Dedifferentiated amniotic fluid mesenchymal stem cell (primary cell): Measurements from ENCODE around the gene RDH13.
"Not testable (repeated sequence)": the region's sequence is repeated elsewhere in the genome, so short reads cannot be mapped to it uniquely, and the experiment has no call there.

Source experiments
- DNase-seq: peaks from one replicate; pipeline ENCODE4 v3.0.0-alpha.2; 2016; ENCODE audit errors: extremely low spot score

The RDH13 gene

GRCh38 chr19:55015126-55015525 is 47.8 kb downstream of the RDH13 start:
- no peak for DNase-seq

- DNase-seq, result no peak
Measured at GRCh38 chr19:55014714-55015113, 48.2 kb downstream of the RDH13 start.

GRCh38 chr19:55013596-55013995 is 49.4 kb downstream of the RDH13 start:
- no peak for DNase-seq

GRCh38 chr19:55012306-55012705 is 50.6 kb downstream of the RDH13 start:
- no peak for DNase-seq

- DNase-seq, result not testable (repeated sequence)
Measured at GRCh38 chr19:55010561-55010960, 52.4 kb downstream of the RDH13 start.

GRCh38 chr19:55008781-55009180 is 54.2 kb downstream of the RDH13 start:
- not testable (repeated sequence) for DNase-seq

GRCh38 chr19:55008189-55008588 is 54.8 kb downstream of the RDH13 start:
- not testable (repeated sequence) for DNase-seq

- not testable (repeated sequence) for DNase-seq
Measured at GRCh38 chr19:55007537-55007936, 55.4 kb downstream of the RDH13 start.

- DNase-seq, result not testable (repeated sequence)
Measured at GRCh38 chr19:55006795-55007194, 56.2 kb downstream of the RDH13 start.

GRCh38 chr19:55005684-55006488 is 57.1 kb downstream of the RDH13 start:
- DNase-seq, result no peak

- DNase-seq, result no peak
Measured at GRCh38 chr19:55000761-55001160, 62.2 kb downstream of the RDH13 start.

GRCh38 chr19:54998751-54999239 is 64.2 kb downstream of the RDH13 start:
- not testable (repeated sequence) for DNase-seq

- no peak for DNase-seq
Measured at GRCh38 chr19:54995561-54995960, 67.4 kb downstream of the RDH13 start.
